ENCODE results near the gene TAPBP. TPM values are rescaled to one million over a fixed set of nuclear protein-coding genes. Genes with fewer than 3 reads are reported as not detected.
A peak's percentile ranks its signal among the peaks of the same experiment; 100 is the strongest.

TAPBP gene
- total RNA-seq, 1 donor from 2014 or later, result 20.2 TPM

DNA sequence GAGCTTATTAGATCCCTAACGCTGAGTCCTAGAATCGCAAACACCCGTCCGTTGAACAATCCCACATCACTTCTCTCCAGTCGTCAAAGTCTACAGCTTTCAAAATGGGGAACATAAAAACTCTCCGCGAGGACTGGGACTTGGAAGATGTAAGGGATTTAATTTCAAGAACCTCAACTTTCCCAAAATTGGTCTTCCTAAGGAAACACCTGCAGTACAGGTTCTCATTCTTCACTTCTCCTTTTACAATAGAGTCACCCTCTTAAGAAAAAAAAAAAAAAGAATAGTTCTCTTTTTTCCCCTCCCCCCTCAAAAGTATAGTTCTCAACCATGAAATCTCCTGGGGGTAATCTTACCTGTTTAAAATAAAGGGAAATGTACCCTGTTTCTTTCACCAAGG, 10.2 kb upstream of the TAPBP start:
- TF ChIP-seq, protein P1, sequence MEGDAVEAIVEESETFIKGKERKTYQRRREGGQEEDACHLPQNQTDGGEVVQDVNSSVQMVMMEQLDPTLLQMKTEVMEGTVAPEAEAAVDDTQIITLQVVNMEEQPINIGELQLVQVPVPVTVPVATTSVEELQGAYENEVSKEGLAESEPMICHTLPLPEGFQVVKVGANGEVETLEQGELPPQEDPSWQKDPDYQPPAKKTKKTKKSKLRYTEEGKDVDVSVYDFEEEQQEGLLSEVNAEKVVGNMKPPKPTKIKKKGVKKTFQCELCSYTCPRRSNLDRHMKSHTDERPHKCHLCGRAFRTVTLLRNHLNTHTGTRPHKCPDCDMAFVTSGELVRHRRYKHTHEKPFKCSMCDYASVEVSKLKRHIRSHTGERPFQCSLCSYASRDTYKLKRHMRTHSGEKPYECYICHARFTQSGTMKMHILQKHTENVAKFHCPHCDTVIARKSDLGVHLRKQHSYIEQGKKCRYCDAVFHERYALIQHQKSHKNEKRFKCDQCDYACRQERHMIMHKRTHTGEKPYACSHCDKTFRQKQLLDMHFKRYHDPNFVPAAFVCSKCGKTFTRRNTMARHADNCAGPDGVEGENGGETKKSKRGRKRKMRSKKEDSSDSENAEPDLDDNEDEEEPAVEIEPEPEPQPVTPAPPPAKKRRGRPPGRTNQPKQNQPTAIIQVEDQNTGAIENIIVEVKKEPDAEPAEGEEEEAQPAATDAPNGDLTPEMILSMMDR (IDR thresholded peaks at IDR 0.05; ENCODE audit: unreplicated experiment), result no peak
- peaks cover 12% of the 10 kb centered on the region for H3K36me3 Mint-ChIP-seq (ENCODE audit: insufficient read depth)
- H3K27ac Mint-ChIP-seq, result peak overlapping the region; percentile 92
- DNase-seq (ENCODE audit: low spot score, unreplicated experiment), result no peak
- no peaks in the 10 kb centered on the region for H3K9me3 Mint-ChIP-seq (ENCODE audit: low read depth)
- H3K4me3 Mint-ChIP-seq (ENCODE audit: low read depth), result peak overlapping the region; percentile 99
- H3K27me3 Mint-ChIP-seq, result no peaks in the 10 kb centered on the region
- H3K4me1 Mint-ChIP-seq (ENCODE audit: low read depth), result peaks cover 21% of the 10 kb centered on the region

DNA sequence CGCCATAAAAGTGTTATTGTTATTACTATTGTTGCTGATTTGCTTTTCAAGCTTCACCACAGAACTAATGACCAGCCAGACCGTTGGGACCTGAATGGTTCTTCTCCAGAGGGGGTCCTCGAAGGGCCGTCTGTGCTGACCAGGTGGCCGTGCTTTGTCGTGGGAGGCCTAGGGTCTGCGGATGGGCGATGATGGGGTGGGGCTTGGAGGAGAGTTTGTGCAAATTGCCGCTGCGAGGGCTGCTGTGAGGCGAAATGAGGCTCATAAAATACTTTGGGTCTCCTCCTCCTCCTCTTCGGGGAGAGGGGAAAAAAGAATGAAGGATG, 9.7 kb upstream of the TAPBP start:
- no peaks in the 10 kb centered on the region for H3K27me3 Mint-ChIP-seq
- H3K36me3 Mint-ChIP-seq (ENCODE audit: insufficient read depth), result peaks cover 15% of the 10 kb centered on the region
- TF ChIP-seq, protein P1 (IDR thresholded peaks at IDR 0.05; ENCODE audit: unreplicated experiment), result no peak
- H3K4me1 Mint-ChIP-seq (ENCODE audit: low read depth), result peaks cover 24% of the 10 kb centered on the region
- no peak for DNase-seq (ENCODE audit: low spot score, unreplicated experiment)
- peak overlapping the region; percentile 99 for H3K4me3 Mint-ChIP-seq (ENCODE audit: low read depth)
- peak overlapping the region; percentile 92 for H3K27ac Mint-ChIP-seq
- no peaks in the 10 kb centered on the region for H3K9me3 Mint-ChIP-seq (ENCODE audit: low read depth)

DNA sequence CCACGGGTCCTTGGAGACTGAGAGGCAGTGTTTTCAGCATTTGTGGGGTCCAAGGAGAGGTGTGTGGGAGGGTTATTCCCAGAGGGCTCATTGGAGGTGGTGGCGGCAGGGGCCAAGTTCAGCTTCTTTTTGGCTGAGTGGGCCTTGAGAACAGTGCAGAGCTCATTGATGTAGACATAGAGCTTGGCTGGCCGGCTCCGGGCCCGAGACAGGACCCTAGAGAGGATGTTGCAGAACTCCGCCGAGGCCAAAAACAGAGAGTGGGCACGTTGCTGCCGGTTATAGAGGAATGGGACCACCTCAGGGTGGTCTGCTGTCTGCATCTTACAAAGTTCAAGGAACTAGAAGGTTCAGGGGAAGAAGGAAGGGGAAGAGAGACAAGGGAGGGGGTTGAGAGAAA, 7.3 kb upstream of the TAPBP start:
- no peak for DNase-seq (ENCODE audit: low spot score, unreplicated experiment)
- Mint-ChIP-seq H3K36me3 (ENCODE audit: insufficient read depth) (peaks cover 24% of the 10 kb centered on the region), H3K27me3 (no peaks in the 10 kb centered on the region), H3K9me3 (ENCODE audit: low read depth) (no peaks in the 10 kb centered on the region), H3K4me1 (ENCODE audit: low read depth) (peaks cover 36% of the 10 kb centered on the region), H3K27ac (peak overlapping the region; percentile 87), H3K4me3 (ENCODE audit: low read depth) (peak overlapping the region; percentile 64)
- TF ChIP-seq, protein P1 (IDR thresholded peaks at IDR 0.05; ENCODE audit: unreplicated experiment), result no peak

GRCh38 chr6:33320315-33321181, 6.7 kb upstream of the TAPBP start:
- Mint-ChIP-seq H3K36me3 (ENCODE audit: insufficient read depth) (peaks cover 26% of the 10 kb centered on the region), H3K27me3 (no peaks in the 10 kb centered on the region), H3K4me1 (ENCODE audit: low read depth) (peaks cover 36% of the 10 kb centered on the region), H3K27ac (peak overlapping the region; percentile 85), H3K4me3 (ENCODE audit: low read depth) (peak overlapping the region; percentile 64), H3K9me3 (ENCODE audit: low read depth) (no peaks in the 10 kb centered on the region)
- TF ChIP-seq, protein P1 (IDR thresholded peaks at IDR 0.05; ENCODE audit: unreplicated experiment), result no peak
- DNase-seq (ENCODE audit: low spot score, unreplicated experiment), result no peak

DNA sequence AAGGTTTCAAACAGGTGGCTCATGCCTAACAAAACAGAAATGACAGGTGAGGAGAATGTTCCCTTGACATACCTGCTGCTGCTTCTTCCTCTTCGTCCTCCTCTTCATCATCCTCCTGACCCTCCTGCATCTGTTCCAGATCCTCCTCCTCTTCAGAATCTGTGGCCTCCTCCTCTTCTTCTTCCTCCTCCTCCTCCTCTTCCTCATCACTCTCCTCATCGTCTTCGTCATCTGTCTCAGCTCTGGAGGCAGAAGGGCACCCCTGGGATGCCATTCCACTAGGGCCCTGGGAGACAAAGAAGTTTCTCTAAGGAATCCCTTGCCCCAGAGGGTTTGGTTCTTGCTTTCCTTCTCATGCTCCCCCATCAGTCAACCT, 6.0 kb upstream of the TAPBP start:
- no peak for DNase-seq (ENCODE audit: low spot score, unreplicated experiment)
- H3K4me1 Mint-ChIP-seq (ENCODE audit: low read depth), result peaks cover 37% of the 10 kb centered on the region
- TF ChIP-seq, protein P1 (IDR thresholded peaks at IDR 0.05; ENCODE audit: unreplicated experiment), result no peak
- H3K36me3 Mint-ChIP-seq (ENCODE audit: insufficient read depth), result peaks cover 26% of the 10 kb centered on the region
- no peaks in the 10 kb centered on the region for H3K9me3 Mint-ChIP-seq (ENCODE audit: low read depth)
- no peaks in the 10 kb centered on the region for H3K27me3 Mint-ChIP-seq
- H3K27ac Mint-ChIP-seq, result peak overlapping the region; percentile 85
- peak overlapping the region; percentile 64 for H3K4me3 Mint-ChIP-seq (ENCODE audit: low read depth)
